DND-41 (cell line): Measurements from ENCODE around the gene TLCD2.

Experiments used
- EZH2 ChIP-seq: IDR thresholded peaks from 3 replicates; pipeline ENCODE4 v1.6.1; 2012; ENCODE audit warnings: borderline replicate concordance, low read depth, mild to moderate bottlenecking, moderate library complexity, low read length, inconsistent platforms; ENCODE audit not compliant: severe bottlenecking
- TF ChIP-seq, protein P1 (sequence below): IDR thresholded peaks from 2 replicates; pipeline ENCODE4 v1.5.1; 2012; ENCODE audit warnings: borderline replicate concordance, low read length, moderate library complexity, mild to moderate bottlenecking; ENCODE audit not compliant: poor library complexity, severe bottlenecking; ENCODE audit errors: extremely low read depth

DNA sequence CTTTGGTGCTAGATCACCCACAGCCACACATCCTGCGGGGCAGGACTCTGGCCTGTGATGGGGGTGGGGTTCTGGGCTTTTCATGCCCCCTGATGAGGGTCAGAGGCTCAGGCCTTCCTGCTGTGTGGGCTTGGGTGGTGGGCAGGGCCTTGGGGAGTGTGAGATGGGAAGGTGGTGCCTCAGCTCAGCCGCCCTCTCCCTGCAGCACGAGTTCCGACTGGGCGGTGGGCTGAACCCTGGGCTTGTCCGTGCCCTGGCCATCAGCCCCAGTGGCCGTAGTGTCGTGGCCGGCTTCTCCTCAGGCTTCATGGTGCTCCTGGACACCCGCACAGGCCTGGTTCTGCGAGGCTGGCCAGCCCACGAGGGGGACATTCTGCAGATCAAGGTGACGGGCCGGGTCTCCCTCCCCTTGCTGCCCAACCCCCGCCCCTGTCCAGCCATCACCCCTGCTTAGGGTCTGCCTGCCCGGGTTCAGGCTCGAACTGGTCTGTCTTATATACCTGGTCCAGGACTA lies 25.7 kb upstream of the TLCD2 start:
- TF ChIP-seq, protein P1, sequence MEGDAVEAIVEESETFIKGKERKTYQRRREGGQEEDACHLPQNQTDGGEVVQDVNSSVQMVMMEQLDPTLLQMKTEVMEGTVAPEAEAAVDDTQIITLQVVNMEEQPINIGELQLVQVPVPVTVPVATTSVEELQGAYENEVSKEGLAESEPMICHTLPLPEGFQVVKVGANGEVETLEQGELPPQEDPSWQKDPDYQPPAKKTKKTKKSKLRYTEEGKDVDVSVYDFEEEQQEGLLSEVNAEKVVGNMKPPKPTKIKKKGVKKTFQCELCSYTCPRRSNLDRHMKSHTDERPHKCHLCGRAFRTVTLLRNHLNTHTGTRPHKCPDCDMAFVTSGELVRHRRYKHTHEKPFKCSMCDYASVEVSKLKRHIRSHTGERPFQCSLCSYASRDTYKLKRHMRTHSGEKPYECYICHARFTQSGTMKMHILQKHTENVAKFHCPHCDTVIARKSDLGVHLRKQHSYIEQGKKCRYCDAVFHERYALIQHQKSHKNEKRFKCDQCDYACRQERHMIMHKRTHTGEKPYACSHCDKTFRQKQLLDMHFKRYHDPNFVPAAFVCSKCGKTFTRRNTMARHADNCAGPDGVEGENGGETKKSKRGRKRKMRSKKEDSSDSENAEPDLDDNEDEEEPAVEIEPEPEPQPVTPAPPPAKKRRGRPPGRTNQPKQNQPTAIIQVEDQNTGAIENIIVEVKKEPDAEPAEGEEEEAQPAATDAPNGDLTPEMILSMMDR: no peak
- no peak for TF ChIP-seq EZH2
